MM.1S (cell line): Measurements from ENCODE around the gene TMPRSS11F.

Experiments used
- EZH2 ChIP-seq: fragments of 300-600 bp; sonication (generic); optimal IDR thresholded peaks from 2 replicates; pipeline ENCODE3; 2017; ENCODE audit warnings: low read depth, mild to moderate bottlenecking, antibody characterized with exemption, low read length, mixed read lengths
- EZH2phosphoT487 ChIP-seq: fragments of 300-600 bp; sonication (generic); IDR thresholded peaks from 2 replicates; pipeline ENCODE4 v1.6.1; 2018; ENCODE audit warnings: antibody characterized with exemption, low read length
- TF ChIP-seq, protein P1 (sequence below): fragments of 300-600 bp; sonication (generic); IDR thresholded peaks from 2 replicates; pipeline ENCODE4 v1.5.1; 2016; ENCODE audit warnings: antibody characterized with exemption, low read length, mixed read lengths

DNA sequence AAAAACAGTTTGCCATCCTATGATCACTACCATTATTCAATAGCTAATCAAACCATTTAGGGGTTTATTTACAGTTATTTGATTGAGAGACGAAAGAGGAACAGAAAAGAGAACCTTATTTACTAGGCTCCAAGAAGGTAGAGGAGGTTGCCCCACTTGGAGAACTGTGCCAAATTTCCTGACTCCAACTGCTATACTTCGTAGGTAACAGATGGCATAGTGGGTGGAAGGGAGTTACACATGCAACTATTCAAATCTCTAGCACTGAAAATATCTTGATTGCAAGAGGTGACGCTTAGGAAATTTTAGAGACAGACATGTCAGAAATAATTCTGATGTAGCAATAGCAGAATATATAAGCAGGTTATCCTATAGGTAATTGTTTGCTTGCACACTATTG is 38.0 kb upstream of the TMPRSS11F start:
- TF ChIP-seq, protein P1, sequence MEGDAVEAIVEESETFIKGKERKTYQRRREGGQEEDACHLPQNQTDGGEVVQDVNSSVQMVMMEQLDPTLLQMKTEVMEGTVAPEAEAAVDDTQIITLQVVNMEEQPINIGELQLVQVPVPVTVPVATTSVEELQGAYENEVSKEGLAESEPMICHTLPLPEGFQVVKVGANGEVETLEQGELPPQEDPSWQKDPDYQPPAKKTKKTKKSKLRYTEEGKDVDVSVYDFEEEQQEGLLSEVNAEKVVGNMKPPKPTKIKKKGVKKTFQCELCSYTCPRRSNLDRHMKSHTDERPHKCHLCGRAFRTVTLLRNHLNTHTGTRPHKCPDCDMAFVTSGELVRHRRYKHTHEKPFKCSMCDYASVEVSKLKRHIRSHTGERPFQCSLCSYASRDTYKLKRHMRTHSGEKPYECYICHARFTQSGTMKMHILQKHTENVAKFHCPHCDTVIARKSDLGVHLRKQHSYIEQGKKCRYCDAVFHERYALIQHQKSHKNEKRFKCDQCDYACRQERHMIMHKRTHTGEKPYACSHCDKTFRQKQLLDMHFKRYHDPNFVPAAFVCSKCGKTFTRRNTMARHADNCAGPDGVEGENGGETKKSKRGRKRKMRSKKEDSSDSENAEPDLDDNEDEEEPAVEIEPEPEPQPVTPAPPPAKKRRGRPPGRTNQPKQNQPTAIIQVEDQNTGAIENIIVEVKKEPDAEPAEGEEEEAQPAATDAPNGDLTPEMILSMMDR, result no peak
- TF ChIP-seq EZH2 (no peak), EZH2phosphoT487 (no peak)
